Choroid plexus epithelial cell (primary cell): Measurements from ENCODE around the gene OXCT2.
A peak's percentile ranks its signal among the peaks of the same experiment; 100 is the strongest.

ENCODE experiments used
- DNase-seq: peaks from one replicate; pipeline ENCODE4 v3.0.0-alpha.2; 2010; ENCODE audit warnings: low read depth
- H3K4me3 ChIP-seq: 2 replicates; pipeline ENCODE4 v1.5.1; 2011; ENCODE audit warnings: low read depth, mild to moderate bottlenecking, control low read depth, low read length, moderate library complexity
- TF ChIP-seq, protein P1 (sequence below): conservative IDR thresholded peaks from 2 replicates; pipeline ENCODE4 v1.5.1; 2011; ENCODE audit warnings: low read depth, mild to moderate bottlenecking, control low read depth, inconsistent platforms, low read length, moderate library complexity

Gene OXCT2

DNA sequence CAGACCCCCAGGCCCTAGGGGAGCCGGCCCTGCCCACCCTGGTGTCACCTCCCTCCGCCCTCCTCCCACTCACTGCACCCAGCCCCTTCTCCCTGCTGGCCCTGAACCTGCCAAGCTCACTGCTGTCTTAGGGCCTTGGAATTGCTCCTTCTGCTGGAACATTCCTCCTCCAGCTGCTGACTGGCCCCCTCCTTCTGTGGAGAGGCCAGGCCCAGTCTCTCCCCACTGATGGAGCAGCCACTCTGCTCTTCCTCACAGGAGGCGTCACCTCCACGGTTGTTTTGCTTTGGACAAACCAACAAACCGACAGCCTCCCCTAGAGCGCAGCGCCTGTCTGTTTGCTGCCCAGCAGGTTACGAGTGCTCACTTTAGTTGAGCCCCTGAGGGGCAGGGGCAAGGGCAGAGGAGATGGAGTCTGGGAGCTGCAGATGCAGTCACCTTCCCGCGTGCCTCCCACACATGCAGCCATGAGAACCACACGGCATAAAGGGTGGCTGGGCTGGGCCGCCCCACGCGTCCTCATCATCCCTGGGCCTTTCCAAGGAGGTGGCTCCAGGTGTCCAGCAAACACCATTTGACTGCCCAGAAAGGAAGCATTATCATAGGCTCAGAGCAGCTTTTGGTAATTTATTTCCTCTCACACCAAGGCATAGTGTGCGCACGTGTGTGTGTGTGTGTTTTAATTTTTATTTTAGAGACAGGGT, 9.4 kb downstream of the OXCT2 start:
- TF ChIP-seq, protein P1, sequence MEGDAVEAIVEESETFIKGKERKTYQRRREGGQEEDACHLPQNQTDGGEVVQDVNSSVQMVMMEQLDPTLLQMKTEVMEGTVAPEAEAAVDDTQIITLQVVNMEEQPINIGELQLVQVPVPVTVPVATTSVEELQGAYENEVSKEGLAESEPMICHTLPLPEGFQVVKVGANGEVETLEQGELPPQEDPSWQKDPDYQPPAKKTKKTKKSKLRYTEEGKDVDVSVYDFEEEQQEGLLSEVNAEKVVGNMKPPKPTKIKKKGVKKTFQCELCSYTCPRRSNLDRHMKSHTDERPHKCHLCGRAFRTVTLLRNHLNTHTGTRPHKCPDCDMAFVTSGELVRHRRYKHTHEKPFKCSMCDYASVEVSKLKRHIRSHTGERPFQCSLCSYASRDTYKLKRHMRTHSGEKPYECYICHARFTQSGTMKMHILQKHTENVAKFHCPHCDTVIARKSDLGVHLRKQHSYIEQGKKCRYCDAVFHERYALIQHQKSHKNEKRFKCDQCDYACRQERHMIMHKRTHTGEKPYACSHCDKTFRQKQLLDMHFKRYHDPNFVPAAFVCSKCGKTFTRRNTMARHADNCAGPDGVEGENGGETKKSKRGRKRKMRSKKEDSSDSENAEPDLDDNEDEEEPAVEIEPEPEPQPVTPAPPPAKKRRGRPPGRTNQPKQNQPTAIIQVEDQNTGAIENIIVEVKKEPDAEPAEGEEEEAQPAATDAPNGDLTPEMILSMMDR = no peak
- DNase-seq = peak; percentile 11

DNA sequence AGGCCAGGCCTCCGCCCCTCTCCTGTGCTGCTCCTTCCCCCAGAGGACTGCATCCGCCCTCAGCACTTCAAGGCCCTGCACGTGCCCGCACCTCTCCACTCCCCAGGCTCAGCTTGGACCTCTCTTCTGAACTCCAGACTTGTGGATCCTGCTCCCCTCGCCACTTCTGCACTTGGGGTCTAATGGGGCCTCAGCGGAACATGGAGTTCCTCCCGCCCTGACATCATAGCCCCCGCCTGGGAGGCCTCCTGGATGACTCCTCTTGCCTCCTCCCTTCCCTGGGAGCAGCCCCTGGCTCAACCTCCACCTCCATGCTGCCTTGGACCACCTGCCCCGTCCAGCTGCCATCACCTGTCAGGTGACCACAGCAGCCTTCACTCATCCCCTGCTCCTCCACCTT, 10.1 kb downstream of the OXCT2 start:
- H3K4me3 ChIP-seq = no peak overlapping the region
- DNase-seq = no peak
- TF ChIP-seq, protein P1 = no peak

More for the DNA sequence above, 9.4 kb downstream of the OXCT2 start:
- H3K4me3 ChIP-seq = no peak overlapping the region

DNA sequence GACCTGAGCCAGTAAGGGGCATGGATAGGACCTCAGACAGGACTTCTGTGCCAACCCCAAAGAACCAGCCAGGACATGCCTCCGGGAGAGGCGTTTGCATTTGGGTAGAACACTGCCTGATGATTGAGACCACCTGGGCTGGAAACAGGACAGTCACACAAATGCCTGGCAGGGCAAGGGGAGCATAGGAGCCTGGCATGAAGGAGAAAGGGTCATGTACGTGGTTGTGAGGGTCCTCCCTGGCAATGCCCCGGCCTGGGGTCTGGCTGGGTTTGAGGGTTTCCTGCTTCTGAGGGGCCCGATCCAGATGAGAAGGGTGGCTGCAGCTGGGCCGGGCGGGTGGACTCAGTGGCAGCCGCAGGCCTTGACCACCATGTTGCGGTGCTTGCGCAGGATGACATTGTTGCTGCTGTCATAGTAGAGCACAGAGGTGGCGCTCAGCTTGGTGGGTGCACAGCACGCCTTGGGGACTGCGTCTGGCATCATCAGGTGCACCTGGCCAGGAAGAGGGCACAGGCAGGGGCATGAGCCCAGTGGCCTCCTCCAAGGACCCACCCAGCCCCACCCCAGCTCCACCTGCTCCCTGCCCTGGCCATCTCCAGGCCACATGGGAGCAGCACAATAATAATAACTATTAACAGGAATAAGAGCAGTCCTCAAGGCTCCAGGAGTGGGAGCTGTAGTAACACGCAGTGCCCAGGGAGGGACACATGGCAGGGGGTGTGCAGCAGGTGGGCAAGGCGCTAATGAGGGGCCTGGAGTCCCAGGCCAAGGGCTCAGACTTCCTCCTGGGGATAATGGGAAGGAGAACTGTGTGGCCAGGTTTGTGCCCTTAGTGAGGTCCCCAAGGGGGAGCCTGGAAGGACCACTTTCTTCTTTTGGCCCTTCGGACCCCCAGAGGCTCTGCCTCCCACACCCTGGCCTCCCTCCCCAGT, 10.8 kb downstream of the OXCT2 start:
- no peak for DNase-seq
- H3K4me3 ChIP-seq = no peak overlapping the region
- TF ChIP-seq, protein P1 = no peak

DNA sequence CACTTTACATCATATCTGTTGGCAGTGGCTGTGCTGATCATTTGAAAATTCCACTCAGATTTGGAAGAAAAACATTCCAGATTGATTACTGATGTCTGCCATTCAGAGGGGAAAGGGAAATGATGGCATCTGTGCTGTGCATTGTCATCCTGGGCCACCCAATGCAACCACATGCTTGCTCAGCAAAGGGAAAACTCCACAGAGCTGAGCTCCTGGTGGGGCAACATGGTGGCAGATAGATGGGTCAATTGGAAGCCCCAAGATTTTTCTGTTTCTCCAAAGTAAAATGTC, 11.8 kb downstream of the OXCT2 start:
- DNase-seq = no peak
- H3K4me3 ChIP-seq = no peak overlapping the region
- TF ChIP-seq, protein P1 = no peak

DNA sequence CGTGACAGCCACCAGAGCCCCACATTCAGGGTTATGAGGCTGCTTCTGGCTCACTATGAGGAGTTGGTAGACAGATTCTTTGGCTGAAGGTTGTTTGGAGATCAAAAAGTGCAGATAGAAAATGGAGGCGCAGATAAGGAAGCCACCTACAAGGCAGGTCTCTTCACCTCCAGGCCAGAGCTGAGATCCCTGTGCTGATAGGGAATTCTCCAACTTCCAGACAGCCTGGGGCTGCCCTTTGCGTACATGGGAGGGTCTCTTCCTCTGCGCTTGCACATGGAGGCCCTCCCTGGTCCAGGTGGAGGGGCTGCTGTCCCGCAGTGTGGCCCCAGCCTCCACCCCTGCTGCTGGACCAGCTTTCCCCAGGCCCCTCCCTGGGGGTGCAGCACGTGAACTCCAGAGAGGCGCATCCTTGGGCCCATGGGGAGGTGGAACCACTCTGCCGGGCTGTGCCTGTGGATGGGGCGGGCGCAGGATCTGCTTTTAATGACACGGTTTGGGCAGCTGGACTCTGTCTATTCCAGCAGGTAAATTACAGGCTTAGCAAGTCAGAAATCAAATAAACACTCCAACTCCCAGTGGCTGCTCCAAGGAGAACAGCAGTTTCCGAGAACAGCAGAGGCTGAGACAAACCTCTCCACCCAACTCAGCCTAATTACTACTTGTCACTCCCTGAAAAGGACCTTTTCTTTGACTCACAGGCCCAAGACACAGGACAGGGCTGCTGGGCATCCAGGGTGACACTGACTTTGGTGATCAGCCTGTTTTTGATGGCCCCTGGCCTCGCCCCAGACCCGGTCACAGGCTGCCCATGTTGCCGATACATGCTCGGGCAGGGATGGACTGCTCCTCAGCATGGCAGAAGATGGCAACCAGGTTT, 12.4 kb downstream of the OXCT2 start:
- no peak overlapping the region for H3K4me3 ChIP-seq
- TF ChIP-seq, protein P1 = no peak
- DNase-seq = no peak

DNA sequence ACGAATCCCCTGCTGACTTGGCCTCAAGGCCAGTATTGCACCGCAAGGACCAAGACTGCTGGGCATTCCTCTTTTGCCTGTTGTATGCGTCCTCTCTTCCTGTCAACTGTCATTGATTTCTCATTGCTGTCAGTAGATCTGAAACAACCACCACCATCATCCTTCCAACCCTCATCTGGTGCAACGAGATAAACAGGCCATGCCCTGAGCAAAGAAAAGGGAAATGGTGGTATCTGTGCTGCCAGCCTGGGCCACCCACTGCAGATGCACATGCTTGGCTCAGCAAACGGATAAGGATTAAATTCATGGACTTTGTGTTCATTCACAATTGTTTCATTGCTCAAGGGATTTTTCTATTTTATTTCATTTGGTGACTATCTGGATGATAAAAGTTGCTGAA, 13.6 kb downstream of the OXCT2 start:
- TF ChIP-seq, protein P1 = no peak
- no peak for DNase-seq
- no peak overlapping the region for H3K4me3 ChIP-seq
